Upper lobe of left lung (tissue), 6 donors: ENCODE measurements around the gene SYT12. TPM values are rescaled to one million over a fixed set of nuclear protein-coding genes. Genes with fewer than 3 reads are reported as not detected.

Experiments used
- ATAC-seq, 2 donors: fragments of 200-7000 bp; cut with Tn5 transposase; one replicate each; pipeline ENCODE4 v1.9.1; 2022; ENCODE audit warnings: mild to moderate bottlenecking in 2 of 2, moderate library complexity in 2 of 2; ENCODE audit not compliant: low FRiP score in 2 of 2
- DNase-seq, 2 donors: peaks; one replicate each; pipeline ENCODE4 v3.0.0-alpha.2; 2019 to 2020
- H3K27ac ChIP-seq, 4 donors: fragments of 200-600 bp; sonication (generic); one replicate each; pipeline ENCODE4 v1.5.1; 2016 to 2019
- H3K27me3 ChIP-seq, 4 donors: fragments of 200-600 bp; sonication (generic); one replicate each; pipeline ENCODE4 v1.5.1; 2017 to 2019
- H3K36me3 ChIP-seq, 4 donors: fragments of 200-600 bp; sonication (generic); one replicate each; pipeline ENCODE4 v1.5.1; 2016 to 2019
- H3K4me1 ChIP-seq, 4 donors: fragments of 200-600 bp; sonication (generic); one replicate each; pipeline ENCODE4 v1.5.1; 2018 to 2019
- H3K4me3 ChIP-seq, 4 donors: fragments of 200-600 bp; sonication (generic); one replicate each; pipeline ENCODE4 v1.5.1; 2017 to 2019; ENCODE audit warnings: mild to moderate bottlenecking in 2 of 4, moderate library complexity in 1 of 4
- H3K9me3 ChIP-seq, 4 donors: fragments of 200-600 bp; sonication (generic); one replicate each; pipeline ENCODE4 v1.5.1; 2018 to 2019
- CTCF ChIP-seq, 6 experiments: fragments of 450-650 bp in 4 of 6; fragments of 200-600 bp in 2 of 6; sonication (generic) in 2 of 6; IDR thresholded peaks; one replicate each; pipeline ENCODE4 v1.5.1; 2016 to 2019; ENCODE audit warnings: antibody characterized with exemption in 6 of 6
- EP300 ChIP-seq, 4 donors: sonication (generic); formaldehyde crosslinking; IDR thresholded peaks; one replicate each; pipeline ENCODE4 v1.5.1; 2017; ENCODE audit warnings: antibody characterized with exemption in 4 of 4, control low read depth in 2 of 4
- POLR2A ChIP-seq, 4 donors: fragments of 450-650 bp; IDR thresholded peaks; one replicate each; pipeline ENCODE4 v1.5.1; 2016 to 2017; ENCODE audit warnings: antibody characterized with exemption in 4 of 4, mild to moderate bottlenecking in 2 of 4
- POLR2AphosphoS5 ChIP-seq, 2 donors: sonication (generic); formaldehyde crosslinking; IDR thresholded peaks; one replicate each; pipeline ENCODE4 v1.5.1; 2017; ENCODE audit warnings: antibody characterized with exemption in 2 of 2
- WGBS, 2 donors: methylation state at CpG; one replicate each; pipeline ENCODE4 v1.1.5; 2017 to 2018; 5-methylcytosine and 5-hydroxymethylcytosine counted together
- total RNA-seq, 6 donors: library from RNA; depleted of rRNA in 4 of 6; stranded (reverse); fragments of >200 nt in 4 of 6; gene quantifications; one replicate each; pipeline versions ENCODE4 v1.1.0 to v1.2.1, GENCODE V29; 2016 to 2021
- donor health status: DM: no; HTN: no; CAD: no; lungs with moderate emphysema.
- donor health status: DM: no; HTN: yes; CAD: no; lungs with severe emphysema.

Gene SYT12
- total RNA-seq = under 1 TPM in 3 of 6 donors, not detected in 3; 0.14 to 0.24 (median 0.15) TPM

- DNase-seq (peak in 1 of 2 donors; percentile 83), ATAC-seq (peak in 1 of 2 donors; percentile 15)
- WGBS, 2 donors = 4 to 9% methylated on average over 23 to 52 of the region's 118 CpGs
- peak within 1 kb of the TSS in 3 of 4 donors; percentile 38 to 43 (median 41) for H3K4me3 ChIP-seq
- peaks cover 0 to 20% (median 11%) of the 10 kb centered on the region in 4 donors for H3K27me3 ChIP-seq
- H3K27ac ChIP-seq = no peak within 1 kb of the TSS
- H3K4me1 ChIP-seq = peaks cover 12 to 19% (median 19%) of the 10 kb centered on the region in 4 donors
- TF ChIP-seq POLR2A (IDR thresholded peaks at IDR 0.05) (no peak), CTCF (IDR thresholded peaks at IDR 0.05) (no peak), EP300 (IDR thresholded peaks at IDR 0.05) (no peak), POLR2AphosphoS5 (IDR thresholded peaks at IDR 0.05) (no peak)
- H3K36me3 ChIP-seq = no peaks in the 10 kb centered on the region
- H3K9me3 ChIP-seq = no peaks in the 10 kb centered on the region
Measured at GRCh38 chr11:67022961-67023956, at the start of gene SYT12. Gene SYT12 (plus strand): TSS chr11:67023134. CDS start chr11:67030145, 7,011 bp downstream.

- Histone ChIP-seq H3K27me3 (no peaks in the 10 kb centered on the region), H3K27ac (no peak overlapping the region), H3K9me3 (peaks cover 0 to 5% (median 1%) of the 10 kb centered on the region in 4 donors), H3K4me3 (no peak overlapping the region), H3K36me3 (no peaks in the 10 kb centered on the region), H3K4me1 (peaks cover 3 to 11% (median 7%) of the 10 kb centered on the region in 4 donors)
- no peak for DNase-seq
- WGBS, 2 donors = 82 to 85% methylated on average over 8 of the region's 8 CpGs
- TF ChIP-seq EP300 (IDR thresholded peaks at IDR 0.05) = no peak
- TF ChIP-seq POLR2A (IDR thresholded peaks at IDR 0.05) = no peak
- no peak for TF ChIP-seq POLR2AphosphoS5 (IDR thresholded peaks at IDR 0.05)
- no peak for TF ChIP-seq CTCF (IDR thresholded peaks at IDR 0.05)
- ATAC-seq = no peak
Measured at GRCh38 chr11:66973956-66974580, 48.9 kb upstream of the SYT12 start.

- no peaks in the 10 kb centered on the region for H3K36me3 ChIP-seq
- H3K9me3 ChIP-seq = peaks cover 4 to 11% (median 8%) of the 10 kb centered on the region in 4 donors
- no peak within 1 kb of the TSS for H3K4me3 ChIP-seq
- H3K27me3 ChIP-seq = no peaks in the 10 kb centered on the region
- 71 to 74% methylated on average over 5 of the region's 10 CpGs for WGBS, 2 donors
- DNase-seq (no peak), ATAC-seq (no peak)
- peaks cover 3 to 11% (median 7%) of the 10 kb centered on the region in 4 donors for H3K4me1 ChIP-seq
- no peak within 1 kb of the TSS for H3K27ac ChIP-seq
- no peak for TF ChIP-seq EP300 (IDR thresholded peaks at IDR 0.05)
- TF ChIP-seq CTCF (IDR thresholded peaks at IDR 0.05) = no peak
- no peak for TF ChIP-seq POLR2AphosphoS5 (IDR thresholded peaks at IDR 0.05)
- no peak for TF ChIP-seq POLR2A (IDR thresholded peaks at IDR 0.05)
Measured at GRCh38 chr11:66974724-66975404, 48.1 kb upstream of the SYT12 start, which contains the start of gene C11orf86. Gene C11orf86 (plus strand): TSS chr11:66975304. CDS start chr11:66975363, 59 bp downstream.

- TF ChIP-seq EP300 (IDR thresholded peaks at IDR 0.05) (no peak), CTCF (IDR thresholded peaks at IDR 0.05) (no peak), POLR2A (IDR thresholded peaks at IDR 0.05) (no peak), POLR2AphosphoS5 (IDR thresholded peaks at IDR 0.05) (no peak)
- no peak overlapping the region for H3K27ac ChIP-seq
- no peak for ATAC-seq
- 71 to 73% methylated on average over 6 to 8 of the region's 11 CpGs for WGBS, 2 donors
- H3K36me3 ChIP-seq = no peaks in the 10 kb centered on the region
- no peak overlapping the region for H3K4me3 ChIP-seq
- peaks cover 3 to 7% (median 6%) of the 10 kb centered on the region in 4 donors for H3K4me1 ChIP-seq
- peak in 1 of 2 donors; percentile 59 for DNase-seq
- H3K9me3 ChIP-seq = peaks cover 4 to 11% (median 8%) of the 10 kb centered on the region in 4 donors
- no peaks in the 10 kb centered on the region for H3K27me3 ChIP-seq
Measured at GRCh38 chr11:66975405-66976027, 47.4 kb upstream of the SYT12 start.
